ENCODE measurements around the gene FBXL17. TPM values are rescaled to one million over a fixed set of nuclear protein-coding genes. Genes with fewer than 3 reads are reported as not detected.

Gene FBXL17
- total RNA-seq, 2 donors from 2014 or later = 14.1 to 22.8 TPM

DNA sequence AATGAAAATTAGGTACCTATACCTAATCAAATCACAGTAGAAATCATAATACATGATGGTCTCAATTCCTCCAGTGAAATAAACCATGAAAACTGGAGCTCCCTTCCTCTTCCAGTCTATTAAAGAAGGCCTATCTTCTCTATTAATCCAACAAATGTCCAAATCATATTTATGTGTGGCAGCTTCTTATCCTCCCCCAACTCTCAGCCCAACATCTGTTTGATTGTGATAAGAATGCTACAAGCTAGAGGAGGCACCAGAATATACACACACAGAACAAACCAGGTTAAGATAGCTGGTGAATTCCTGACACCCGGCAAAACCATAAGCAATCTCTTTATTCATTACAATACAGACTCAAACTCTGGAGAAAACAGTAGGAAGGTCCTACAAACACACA lies 110.8 kb downstream of the FBXL17 start:
- Histone ChIP-seq H3K36me3 (no peaks in the 10 kb centered on the region), H3K4me1 (no peaks in the 10 kb centered on the region), H3K27me3 (no peaks in the 10 kb centered on the region), H3K27ac (no peak overlapping the region), H3K9ac (ENCODE audit: low read depth in 2 of 2, low read length in 2 of 2) (no peak overlapping the region), H3K4me3 (no peak overlapping the region), H3K9me3 (no peaks in the 10 kb centered on the region)
- DNase-seq = no peak
- intact Hi-C loops (cut with DNase I) = no loop called here
- TF ChIP-seq, protein P1, sequence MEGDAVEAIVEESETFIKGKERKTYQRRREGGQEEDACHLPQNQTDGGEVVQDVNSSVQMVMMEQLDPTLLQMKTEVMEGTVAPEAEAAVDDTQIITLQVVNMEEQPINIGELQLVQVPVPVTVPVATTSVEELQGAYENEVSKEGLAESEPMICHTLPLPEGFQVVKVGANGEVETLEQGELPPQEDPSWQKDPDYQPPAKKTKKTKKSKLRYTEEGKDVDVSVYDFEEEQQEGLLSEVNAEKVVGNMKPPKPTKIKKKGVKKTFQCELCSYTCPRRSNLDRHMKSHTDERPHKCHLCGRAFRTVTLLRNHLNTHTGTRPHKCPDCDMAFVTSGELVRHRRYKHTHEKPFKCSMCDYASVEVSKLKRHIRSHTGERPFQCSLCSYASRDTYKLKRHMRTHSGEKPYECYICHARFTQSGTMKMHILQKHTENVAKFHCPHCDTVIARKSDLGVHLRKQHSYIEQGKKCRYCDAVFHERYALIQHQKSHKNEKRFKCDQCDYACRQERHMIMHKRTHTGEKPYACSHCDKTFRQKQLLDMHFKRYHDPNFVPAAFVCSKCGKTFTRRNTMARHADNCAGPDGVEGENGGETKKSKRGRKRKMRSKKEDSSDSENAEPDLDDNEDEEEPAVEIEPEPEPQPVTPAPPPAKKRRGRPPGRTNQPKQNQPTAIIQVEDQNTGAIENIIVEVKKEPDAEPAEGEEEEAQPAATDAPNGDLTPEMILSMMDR (IDR thresholded peaks at IDR 0.05) = no peak

DNA sequence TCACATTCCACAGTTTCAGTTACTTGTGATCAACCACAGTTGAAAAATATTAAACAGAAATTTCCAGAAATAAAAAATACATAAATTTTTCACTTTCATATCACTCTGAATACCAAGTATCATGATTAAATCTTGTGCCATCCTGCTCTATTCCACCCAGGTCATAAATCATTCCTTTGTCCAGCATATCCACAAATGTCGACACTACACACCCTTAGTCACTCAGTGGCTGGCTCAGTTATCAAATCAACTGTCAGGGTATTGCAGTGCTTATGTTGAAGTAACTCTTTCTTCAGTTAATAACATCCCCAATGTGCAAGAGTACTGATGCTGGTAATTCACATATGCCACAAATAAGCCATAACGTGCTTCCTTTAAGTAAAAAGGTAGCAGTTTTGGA lies 115.7 kb downstream of the FBXL17 start:
- Histone ChIP-seq H3K27me3 (no peaks in the 10 kb centered on the region), H3K27ac (no peak overlapping the region), H3K4me1 (no peaks in the 10 kb centered on the region), H3K9me3 (no peaks in the 10 kb centered on the region), H3K4me3 (no peak overlapping the region), H3K9ac (ENCODE audit: low read depth in 2 of 2, low read length in 2 of 2) (no peak overlapping the region), H3K36me3 (no peaks in the 10 kb centered on the region)
- TF ChIP-seq, protein P1 (IDR thresholded peaks at IDR 0.05) = no peak
- DNase-seq = no peak
- intact Hi-C loops (cut with DNase I) = no loop called here

GRCh38 chr5:108264533-108264932 lies 117.4 kb downstream of the FBXL17 start:
- Histone ChIP-seq H3K4me3 (no peak overlapping the region), H3K9ac (ENCODE audit: low read depth in 2 of 2, low read length in 2 of 2) (no peak overlapping the region), H3K27ac (no peak overlapping the region), H3K27me3 (no peaks in the 10 kb centered on the region), H3K4me1 (no peaks in the 10 kb centered on the region), H3K36me3 (no peaks in the 10 kb centered on the region), H3K9me3 (no peaks in the 10 kb centered on the region)
- DNase-seq = no peak
- TF ChIP-seq, protein P1 (IDR thresholded peaks at IDR 0.05) = no peak
- intact Hi-C loops (cut with DNase I) = loop anchor here (5.0 kb wide), 1 partner anchor 78 kb away; no protein-coding TSS in a partner anchor

GRCh38 chr5:108263338-108263737 lies 118.6 kb downstream of the FBXL17 start:
- Histone ChIP-seq H3K27me3 (no peaks in the 10 kb centered on the region), H3K9me3 (no peaks in the 10 kb centered on the region), H3K36me3 (no peaks in the 10 kb centered on the region), H3K4me3 (no peak overlapping the region), H3K9ac (ENCODE audit: low read depth in 2 of 2, low read length in 2 of 2) (no peak overlapping the region), H3K27ac (no peak overlapping the region), H3K4me1 (no peaks in the 10 kb centered on the region)
- no peak for DNase-seq
- intact Hi-C loops (cut with DNase I) = loop anchor here (5.0 kb wide), 1 partner anchor 79 kb away; no protein-coding TSS in a partner anchor
- TF ChIP-seq, protein P1 (IDR thresholded peaks at IDR 0.05) = no peak

GRCh38 chr5:108260858-108261170 lies 121.1 kb downstream of the FBXL17 start:
- intact Hi-C loops (cut with DNase I) = loop anchor here (5.0 kb wide), 1 partner anchor 81 kb away; no protein-coding TSS in a partner anchor

More at GRCh38 chr5:108260858-108261170, 121.1 kb downstream of the FBXL17 start:
- no peak overlapping the region for H3K27ac ChIP-seq
- H3K9ac ChIP-seq (ENCODE audit: low read depth in 2 of 2, low read length in 2 of 2) = no peak overlapping the region
- no peaks in the 10 kb centered on the region for H3K27me3 ChIP-seq
- TF ChIP-seq, protein P1 (IDR thresholded peaks at IDR 0.05) = no peak
- no peaks in the 10 kb centered on the region for H3K9me3 ChIP-seq
- no peak overlapping the region for H3K4me3 ChIP-seq
- no peak for DNase-seq
- no peaks in the 10 kb centered on the region for H3K36me3 ChIP-seq
- no peaks in the 10 kb centered on the region for H3K4me1 ChIP-seq
